AG04450 (cell line): Measurements from ENCODE around the gene IRF2. TPM values are rescaled to one million over a fixed set of nuclear protein-coding genes. Genes with fewer than 3 reads are reported as not detected.

Source experiments
- CTCF ChIA-PET: fragments of 300-600, 350-600 bp; formaldehyde crosslinking; extraction: SDS; loops from one replicate; lab custom pipeline; 2022; ENCODE audit warnings: antibody characterized with exemption, inconsistent platforms; lab: Charles Lee
- POLR2A ChIA-PET: fragments of 350-600 bp; formaldehyde crosslinking; extraction: SDS; loops from one replicate; lab custom pipeline; 2021; ENCODE audit warnings: antibody characterized with exemption, inconsistent platforms; lab: Yijun Ruan, JAX
- DNase-seq: peaks from one replicate; pipeline ENCODE4 v3.0.0-alpha.2; 2011; ENCODE audit warnings: low read depth, low spot score
- H3K27ac ChIP-seq: one replicate; pipeline ENCODE4 v1.5.1; 2012; ENCODE audit warnings: low read depth, low read length, control low read depth
- H3K27me3 ChIP-seq: one replicate; pipeline ENCODE4 v1.6.0; 2012; ENCODE audit warnings: low read length; ENCODE audit not compliant: control insufficient read depth, insufficient read depth
- H3K4me3 ChIP-seq: 2 replicates; pipeline ENCODE4 v1.5.1; 2011; ENCODE audit warnings: mild to moderate bottlenecking, low read depth, low read length, control low read depth
- H3K9me3 ChIP-seq: 2 replicates; pipeline ENCODE4 v1.5.1; 2012; ENCODE audit warnings: low read length; ENCODE audit not compliant: control insufficient read depth, insufficient read depth
- polyA plus RNA-seq: library from polyadenylated mRNA; depleted of rRNA; stranded (reverse); fragments of >200 nt; gene quantifications from 2 replicates; pipeline ENCODE4 v1.2.3, GENCODE V29; 2011
- TF ChIP-seq, protein P1 (sequence below): IDR thresholded peaks from 2 replicates; pipeline ENCODE4 v1.5.1; 2011; ENCODE audit warnings: low read depth, low read length, control low read depth, inconsistent platforms

The IRF2 gene
- polyA plus RNA-seq, 1 experiment: 39.2 TPM

DNA sequence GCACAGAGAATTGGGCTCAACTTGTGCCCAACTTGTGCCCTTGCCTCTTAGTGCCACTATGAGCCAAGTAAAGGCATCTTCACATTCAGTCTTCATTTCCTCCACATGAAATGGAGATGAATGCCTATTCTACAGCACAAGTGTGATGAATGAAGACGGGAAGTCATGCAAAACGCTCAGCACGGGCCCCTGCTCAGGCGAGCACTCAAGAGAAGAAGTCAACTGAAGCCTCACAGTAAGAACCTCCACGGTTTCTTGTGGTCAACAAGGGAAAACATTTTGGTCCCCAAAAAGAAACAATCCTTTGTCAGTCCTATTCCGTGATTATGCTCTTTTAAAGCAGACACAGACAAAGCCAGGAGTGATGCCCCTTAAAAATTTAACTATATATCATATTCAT is 87.0 kb downstream of the IRF2 start:
- ChIA-PET POLR2A (no interaction called here), CTCF (interaction anchor here (0.7 kb wide), 1 partner anchor 355 kb away, joined by 3 read pairs; no protein-coding TSS in a partner anchor)
- Histone ChIP-seq H3K27ac (no peak overlapping the region), H3K27me3 (no peaks in the 10 kb centered on the region), H3K4me3 (no peak overlapping the region), H3K9me3 (peaks cover 4% of the 10 kb centered on the region)
- no peak for DNase-seq
- TF ChIP-seq, protein P1, sequence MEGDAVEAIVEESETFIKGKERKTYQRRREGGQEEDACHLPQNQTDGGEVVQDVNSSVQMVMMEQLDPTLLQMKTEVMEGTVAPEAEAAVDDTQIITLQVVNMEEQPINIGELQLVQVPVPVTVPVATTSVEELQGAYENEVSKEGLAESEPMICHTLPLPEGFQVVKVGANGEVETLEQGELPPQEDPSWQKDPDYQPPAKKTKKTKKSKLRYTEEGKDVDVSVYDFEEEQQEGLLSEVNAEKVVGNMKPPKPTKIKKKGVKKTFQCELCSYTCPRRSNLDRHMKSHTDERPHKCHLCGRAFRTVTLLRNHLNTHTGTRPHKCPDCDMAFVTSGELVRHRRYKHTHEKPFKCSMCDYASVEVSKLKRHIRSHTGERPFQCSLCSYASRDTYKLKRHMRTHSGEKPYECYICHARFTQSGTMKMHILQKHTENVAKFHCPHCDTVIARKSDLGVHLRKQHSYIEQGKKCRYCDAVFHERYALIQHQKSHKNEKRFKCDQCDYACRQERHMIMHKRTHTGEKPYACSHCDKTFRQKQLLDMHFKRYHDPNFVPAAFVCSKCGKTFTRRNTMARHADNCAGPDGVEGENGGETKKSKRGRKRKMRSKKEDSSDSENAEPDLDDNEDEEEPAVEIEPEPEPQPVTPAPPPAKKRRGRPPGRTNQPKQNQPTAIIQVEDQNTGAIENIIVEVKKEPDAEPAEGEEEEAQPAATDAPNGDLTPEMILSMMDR: no peak

- Histone ChIP-seq H3K27ac (no peak overlapping the region), H3K9me3 (peaks cover 1% of the 10 kb centered on the region), H3K27me3 (no peaks in the 10 kb centered on the region), H3K4me3 (no peak overlapping the region)
- ChIA-PET CTCF (no interaction called here), POLR2A (no interaction called here)
- no peak for DNase-seq
- TF ChIP-seq, protein P1: no peak
Measured at GRCh38 chr4:184386271-184386781, 88.0 kb downstream of the IRF2 start.

GRCh38 chr4:184385705-184386141 is 88.6 kb downstream of the IRF2 start:
- no peak overlapping the region for H3K27ac ChIP-seq
- H3K27me3 ChIP-seq: no peaks in the 10 kb centered on the region
- no peak overlapping the region for H3K4me3 ChIP-seq
- no peaks in the 10 kb centered on the region; the same call in 1 of the 2 replicates for H3K9me3 ChIP-seq
- DNase-seq: no peak
- POLR2A ChIA-PET: no interaction called here
- TF ChIP-seq, protein P1: no peak
- CTCF ChIA-PET: no interaction called here

- TF ChIP-seq, protein P1: no peak
- ChIA-PET CTCF (interaction anchor here (1.0 kb wide), 1 partner anchor 120 kb away, joined by 4 read pairs; no protein-coding TSS in a partner anchor), POLR2A (interaction anchor here (0.8 kb wide), 1 partner anchor 9 kb away, joined by 4 read pairs; no protein-coding TSS in a partner anchor)
- DNase-seq: no peak
- Histone ChIP-seq H3K27me3 (no peaks in the 10 kb centered on the region), H3K27ac (peak overlapping the region; percentile 93), H3K4me3 (peak overlapping the region; percentile 50), H3K9me3 (no peaks in the 10 kb centered on the region)
Measured at GRCh38 chr4:184384810-184385557, 89.4 kb downstream of the IRF2 start.
